Subcutaneous adipose tissue (tissue), 4 donors: ENCODE measurements around the gene PREB. TPM values are rescaled to one million over a fixed set of nuclear protein-coding genes. Genes with fewer than 3 reads are reported as not detected.

ENCODE experiments used
- CTCF ChIP-seq: fragments of 450-650 bp; IDR thresholded peaks from one replicate; pipeline ENCODE4 v1.5.1; 2016; ENCODE audit warnings: low read depth, mild to moderate bottlenecking, control low read depth, antibody characterized with exemption, moderate library complexity
- total RNA-seq, 4 donors: library from RNA; depleted of rRNA; stranded (reverse); fragments of >200 nt; gene quantifications; one replicate each; pipeline ENCODE4 v1.1.0, GENCODE V29; 2016

The PREB gene
- total RNA-seq, 4 donors from 2014 or later = 43.5 to 63.3 (median 52.4) TPM

DNA sequence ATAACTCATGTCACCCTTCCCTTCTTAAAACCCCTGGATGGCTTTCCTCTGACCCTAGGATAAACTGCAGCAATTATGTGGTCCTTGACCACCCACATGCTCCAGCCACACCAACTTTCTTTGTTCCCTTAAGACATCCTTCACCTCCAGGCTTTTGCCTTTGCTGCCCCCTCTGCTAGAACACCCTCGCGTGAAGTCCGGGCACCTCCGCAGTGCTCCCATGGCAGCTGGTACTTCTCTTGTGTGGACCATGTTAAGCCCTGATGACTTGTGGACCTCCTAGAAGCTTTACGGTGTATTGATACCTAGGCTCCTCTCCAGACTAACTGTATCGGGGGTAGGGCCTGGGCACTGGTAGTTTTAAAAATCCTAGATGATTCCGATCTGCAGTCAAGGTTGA is 11.6 kb downstream of the PREB start:
- no peak for TF ChIP-seq CTCF

- TF ChIP-seq CTCF = no peak
Observed at GRCh38 chr2:27121906-27122305, 12.5 kb downstream of the PREB start.

GRCh38 chr2:27118525-27119329 is 15.7 kb downstream of the PREB start, which contains the start of gene CGREF1:
TSS of gene CGREF1 (minus strand) at chr2:27119128. CDS start at chr2:27104366, 14,762 bp downstream.
- TF ChIP-seq CTCF = no peak

- no peak for TF ChIP-seq CTCF
Observed at GRCh38 chr2:27117995-27118524, 16.4 kb downstream of the PREB start.

GRCh38 chr2:27115519-27115918 is 18.9 kb downstream of the PREB start:
- no peak for TF ChIP-seq CTCF

- no peak for TF ChIP-seq CTCF
Observed at GRCh38 chr2:27109083-27109482, 25.4 kb downstream of the PREB start.

DNA sequence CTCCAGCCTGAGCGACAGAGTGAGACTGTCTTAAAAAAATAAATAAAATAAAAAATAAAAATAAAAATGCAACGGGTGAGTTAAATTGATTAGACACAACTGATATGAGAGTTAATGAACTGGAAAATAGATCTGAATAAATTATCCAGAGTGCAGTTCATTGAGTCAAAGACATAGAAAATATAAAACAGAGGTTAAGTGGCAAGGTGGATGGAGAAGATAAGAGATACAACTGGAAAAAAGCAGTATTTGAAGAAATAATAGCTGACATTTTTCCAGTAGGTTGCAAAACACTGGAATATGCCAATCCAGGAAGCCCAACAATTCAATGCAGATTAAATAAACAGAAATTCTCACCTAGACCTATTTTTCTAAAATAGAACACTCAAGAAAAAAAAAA is 26.2 kb downstream of the PREB start:
- TF ChIP-seq CTCF = no peak
